Kidney epithelial cell (primary cell): ENCODE data around the gene TRRAP. TPM values are rescaled to one million over a fixed set of nuclear protein-coding genes. Genes with fewer than 3 reads are reported as not detected.
"Not testable (repeated sequence)": the region's sequence is repeated elsewhere in the genome, so short reads cannot be mapped to it uniquely, and the experiment has no call there.

Experiments
- DNase-seq: peaks from one replicate; pipeline ENCODE4 v3.0.0-alpha.2; 2010; ENCODE audit warnings: low read depth
- H3K27me3 ChIP-seq: 2 replicates; pipeline ENCODE4 v1.6.0; 2011; ENCODE audit warnings: low read length; ENCODE audit not compliant: control insufficient read depth, insufficient read depth
- H3K36me3 ChIP-seq: 2 replicates; pipeline ENCODE4 v1.5.1; 2011; ENCODE audit warnings: low read length; ENCODE audit not compliant: control insufficient read depth, insufficient read depth
- H3K4me3 ChIP-seq: 2 replicates; pipeline ENCODE4 v1.5.1; 2011; ENCODE audit warnings: low read depth, mild to moderate bottlenecking, control low read depth, low read length
- total RNA-seq: library from RNA; depleted of rRNA; stranded (reverse); fragments of >200 nt; gene quantifications from 2 replicates; pipeline ENCODE4 v1.2.3, GENCODE V29; 2015
- TF ChIP-seq, protein P1 (sequence below): IDR thresholded peaks from 2 replicates; pipeline ENCODE4 v1.5.1; 2011; ENCODE audit warnings: mild to moderate bottlenecking, moderate library complexity, low read length, control low read depth, inconsistent platforms; ENCODE audit not compliant: insufficient read depth, poor library complexity, severe bottlenecking

Gene TRRAP
- total RNA-seq, 1 donor from 2014 or later = 35.1 TPM

GRCh38 chr7:99041526-99041925, 163.2 kb downstream of the TRRAP start:
- DNase-seq = no peak
- H3K27me3 ChIP-seq = no peaks in the 10 kb centered on the region
- peaks cover 6% of the 10 kb centered on the region for H3K36me3 ChIP-seq
- TF ChIP-seq, protein P1, sequence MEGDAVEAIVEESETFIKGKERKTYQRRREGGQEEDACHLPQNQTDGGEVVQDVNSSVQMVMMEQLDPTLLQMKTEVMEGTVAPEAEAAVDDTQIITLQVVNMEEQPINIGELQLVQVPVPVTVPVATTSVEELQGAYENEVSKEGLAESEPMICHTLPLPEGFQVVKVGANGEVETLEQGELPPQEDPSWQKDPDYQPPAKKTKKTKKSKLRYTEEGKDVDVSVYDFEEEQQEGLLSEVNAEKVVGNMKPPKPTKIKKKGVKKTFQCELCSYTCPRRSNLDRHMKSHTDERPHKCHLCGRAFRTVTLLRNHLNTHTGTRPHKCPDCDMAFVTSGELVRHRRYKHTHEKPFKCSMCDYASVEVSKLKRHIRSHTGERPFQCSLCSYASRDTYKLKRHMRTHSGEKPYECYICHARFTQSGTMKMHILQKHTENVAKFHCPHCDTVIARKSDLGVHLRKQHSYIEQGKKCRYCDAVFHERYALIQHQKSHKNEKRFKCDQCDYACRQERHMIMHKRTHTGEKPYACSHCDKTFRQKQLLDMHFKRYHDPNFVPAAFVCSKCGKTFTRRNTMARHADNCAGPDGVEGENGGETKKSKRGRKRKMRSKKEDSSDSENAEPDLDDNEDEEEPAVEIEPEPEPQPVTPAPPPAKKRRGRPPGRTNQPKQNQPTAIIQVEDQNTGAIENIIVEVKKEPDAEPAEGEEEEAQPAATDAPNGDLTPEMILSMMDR = no peak
- H3K4me3 ChIP-seq = no peak overlapping the region

DNA sequence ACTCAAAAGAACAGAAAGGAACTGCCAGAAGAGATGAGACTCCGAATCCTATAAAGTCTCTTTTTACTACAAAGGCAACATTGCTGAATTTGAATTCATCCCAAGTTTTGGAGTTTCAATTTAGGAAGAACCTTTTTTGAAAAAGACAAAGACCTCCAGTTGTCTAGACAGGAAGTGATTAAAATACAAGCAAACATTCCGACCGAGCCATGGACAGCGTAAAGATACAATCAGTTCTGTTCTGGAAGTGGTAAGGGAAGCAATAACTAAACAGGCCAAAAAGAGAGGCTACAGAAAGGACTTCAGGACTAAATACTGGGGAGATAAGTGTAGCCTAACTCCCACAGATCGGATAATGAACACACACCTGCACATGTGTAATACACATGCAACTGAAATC, 164.6 kb downstream of the TRRAP start:
- Histone ChIP-seq H3K27me3 (no peaks in the 10 kb centered on the region), H3K4me3 (no peak overlapping the region), H3K36me3 (peaks cover 5% of the 10 kb centered on the region)
- TF ChIP-seq, protein P1 = no peak
- DNase-seq = no peak

DNA sequence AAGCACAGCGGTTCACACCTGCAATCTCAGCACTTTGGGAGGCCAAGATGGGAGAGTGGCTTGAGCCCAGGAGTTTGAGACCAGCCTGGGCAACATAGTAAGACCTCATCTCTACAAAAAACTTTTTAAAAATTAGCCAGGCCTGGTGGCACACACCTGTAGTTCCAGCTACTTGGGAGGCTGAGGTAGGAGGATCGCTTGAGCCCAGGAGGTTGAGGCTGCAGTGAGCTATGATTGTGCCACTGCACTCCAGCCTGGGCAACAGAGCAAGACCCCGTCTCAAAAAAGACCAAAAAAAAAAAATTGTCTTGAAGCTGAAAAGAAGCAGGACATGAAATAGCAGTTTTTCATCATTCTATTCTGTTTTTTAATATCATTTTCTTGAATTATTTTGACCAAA, 166.5 kb downstream of the TRRAP start:
- DNase-seq, H3K36me3 ChIP-seq, H3K27me3 ChIP-seq, H3K4me3 ChIP-seq: not testable (repeated sequence)

DNA sequence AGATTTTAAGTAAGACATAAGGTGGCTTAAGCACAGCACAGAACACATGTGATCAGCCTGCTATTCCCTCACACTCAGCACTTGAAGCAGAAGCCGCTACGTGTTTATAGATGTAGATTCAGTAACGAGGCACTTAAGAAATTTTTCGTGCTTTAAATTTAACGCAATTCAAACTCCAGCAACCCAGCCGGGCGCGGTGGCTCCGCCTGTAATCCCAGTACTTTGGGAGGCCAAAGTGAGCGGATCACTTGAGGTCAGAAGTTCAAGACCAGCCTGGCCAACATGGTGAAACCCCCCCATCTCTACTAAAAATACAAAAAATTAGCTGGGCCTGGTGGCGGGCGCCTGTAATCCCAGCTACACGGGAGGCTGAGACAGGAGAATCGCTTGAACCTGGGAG, 167.9 kb downstream of the TRRAP start:
- H3K36me3 ChIP-seq, H3K27me3 ChIP-seq, H3K4me3 ChIP-seq, DNase-seq: not testable (repeated sequence)

DNA sequence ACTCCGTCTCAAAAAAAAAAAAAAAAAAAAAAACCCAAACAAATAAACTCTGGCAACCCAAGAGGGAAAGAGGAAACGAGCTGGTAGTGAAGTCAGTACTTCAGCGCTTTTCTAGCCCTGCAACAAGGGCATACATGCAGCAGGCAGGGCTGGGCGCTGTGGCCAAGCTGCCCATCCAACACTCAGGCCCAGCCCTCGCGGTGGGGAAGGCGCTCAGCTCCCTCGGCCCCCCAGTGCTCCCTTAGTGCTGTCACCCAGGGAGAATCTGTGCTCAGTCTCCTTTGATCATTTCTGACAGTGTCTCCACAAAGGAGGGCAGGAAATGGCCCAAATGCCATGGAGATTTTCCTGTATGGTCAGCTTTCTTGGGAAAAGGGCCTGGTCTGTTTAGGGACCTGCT, 168.4 kb downstream of the TRRAP start:
- H3K36me3 ChIP-seq = peaks cover 5% of the 10 kb centered on the region

DNA sequence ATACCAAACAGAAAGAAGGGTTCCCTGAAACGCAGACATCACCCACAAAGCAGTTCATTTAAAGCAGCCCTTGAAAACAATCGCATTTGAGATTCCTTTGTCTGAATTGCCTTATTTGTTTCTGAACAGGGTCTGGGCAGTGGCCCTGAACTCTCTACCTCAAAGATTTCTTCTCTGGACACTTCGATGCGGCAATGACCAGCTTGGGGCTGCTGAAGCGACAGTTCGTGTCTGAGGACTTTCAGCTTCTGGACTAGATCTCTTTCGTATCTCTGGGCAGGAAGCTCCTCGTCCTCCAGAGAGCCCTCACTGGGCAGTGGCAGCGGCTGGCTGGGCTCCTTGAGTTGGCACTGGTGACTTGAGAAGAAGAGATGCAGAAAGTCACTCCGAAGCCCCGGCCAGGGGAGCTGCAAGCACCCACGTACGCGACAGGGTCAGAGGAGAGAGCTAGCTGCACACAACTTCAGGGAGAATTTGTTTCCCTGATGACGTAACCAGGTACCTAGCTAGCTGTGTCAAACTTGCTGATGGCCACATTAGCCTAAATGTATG, 169.3 kb downstream of the TRRAP start:
- no peak for DNase-seq
- Histone ChIP-seq H3K27me3 (no peaks in the 10 kb centered on the region), H3K4me3 (no peak overlapping the region), H3K36me3 (peaks cover 7% of the 10 kb centered on the region)
- TF ChIP-seq, protein P1 = no peak

More for the DNA sequence above, 168.4 kb downstream of the TRRAP start:
- DNase-seq = no peak
- Histone ChIP-seq H3K27me3 (no peaks in the 10 kb centered on the region), H3K4me3 (no peak overlapping the region)
- TF ChIP-seq, protein P1 = no peak

DNA sequence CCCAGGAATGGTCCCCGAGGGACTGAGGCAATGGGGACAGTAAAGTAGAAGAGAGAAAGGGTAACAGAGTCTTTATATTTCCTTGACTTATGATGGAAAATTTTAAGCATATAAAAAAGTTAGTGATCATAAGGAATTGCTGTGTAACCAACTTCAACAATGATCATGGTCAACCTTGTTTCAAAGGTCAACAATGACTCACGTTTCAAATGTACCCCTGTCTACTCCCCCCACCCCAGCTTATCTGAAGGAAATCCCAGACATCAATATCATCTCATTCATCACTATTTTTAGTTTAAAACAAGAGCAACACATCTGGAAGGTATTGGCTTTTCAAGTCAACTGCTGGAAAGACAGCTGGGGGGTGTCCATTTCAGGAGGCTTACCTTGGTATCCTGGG, 172.6 kb downstream of the TRRAP start:
- Histone ChIP-seq H3K4me3 (no peak overlapping the region), H3K36me3 (peaks cover 6% of the 10 kb centered on the region), H3K27me3 (no peaks in the 10 kb centered on the region)
- DNase-seq = no peak
- TF ChIP-seq, protein P1 = no peak
